Sigmoid colon (tissue), 4 donors: ENCODE data around the gene NLRC3.

Source experiments
- CTCF ChIP-seq, 4 experiments: fragments of 450-650 bp in 3 of 4; fragments of 200-600 bp in 1 of 4; IDR thresholded peaks; one replicate each; pipeline ENCODE4 v1.5.1; 2016 to 2019; ENCODE audit warnings: antibody characterized with exemption in 4 of 4, mild to moderate bottlenecking in 3 of 4, moderate library complexity in 2 of 4
- EP300 ChIP-seq, 4 donors: sonication (generic); formaldehyde crosslinking; IDR thresholded peaks; one replicate each; pipeline ENCODE4 v1.6.1; 2017; ENCODE audit warnings: antibody characterized with exemption in 4 of 4
- POLR2A ChIP-seq, 2 donors: fragments of 450-650 bp; IDR thresholded peaks; one replicate each; pipeline ENCODE4 v1.6.1; 2016; ENCODE audit warnings: antibody characterized with exemption in 2 of 2, mild to moderate bottlenecking in 2 of 2, moderate library complexity in 2 of 2

DNA sequence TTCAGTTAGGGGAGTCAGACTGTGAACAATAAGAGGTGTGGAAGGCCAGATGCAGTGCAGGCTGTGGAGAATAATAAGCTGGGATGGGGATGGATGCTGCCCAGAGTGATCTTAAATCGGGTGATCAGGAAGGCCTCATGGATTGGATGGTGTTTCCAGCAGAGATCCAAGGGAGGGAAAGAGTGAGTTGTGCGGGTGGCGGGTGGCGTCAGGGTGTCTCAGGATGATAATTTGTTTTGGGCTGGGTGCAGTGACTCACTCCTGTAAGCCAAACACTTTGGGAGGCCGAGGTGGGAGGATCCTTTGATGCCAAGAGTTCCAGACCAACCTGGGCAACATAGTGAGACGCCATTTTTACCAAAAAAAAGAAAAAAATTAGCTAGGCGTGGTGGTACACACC, 68.5 kb downstream of the NLRC3 start:
- TF ChIP-seq POLR2A (IDR thresholded peaks at IDR 0.05) (no peak), EP300 (IDR thresholded peaks at IDR 0.05) (no peak), CTCF (IDR thresholded peaks at IDR 0.05) (no peak)
